Endodermal cell (in vitro differentiated cells): ENCODE measurements around the gene MYO5B. TPM values are rescaled to one million over a fixed set of nuclear protein-coding genes. Genes with fewer than 3 reads are reported as not detected.

ENCODE experiments used
- DNase-seq: peaks from one replicate; pipeline ENCODE4 v3.0.0-alpha.2; 2017
- H3K27ac ChIP-seq: 2 replicates; pipeline ENCODE4 v1.5.1; 2013; ENCODE audit warnings: mild to moderate bottlenecking, low read depth, low read length, moderate library complexity
- H3K27me3 ChIP-seq: 2 replicates; pipeline ENCODE4 v1.6.1; 2013; ENCODE audit warnings: mild to moderate bottlenecking, low read length, moderate library complexity; ENCODE audit not compliant: insufficient read depth, control insufficient read depth, poor library complexity, severe bottlenecking
- H3K36me3 ChIP-seq: 2 replicates; pipeline ENCODE4 v1.7.0; 2013; ENCODE audit warnings: mild to moderate bottlenecking, low read length, moderate library complexity; ENCODE audit not compliant: control insufficient read depth, insufficient read depth
- H3K4me1 ChIP-seq: one replicate; pipeline ENCODE4 v1.7.0; 2013; ENCODE audit warnings: low read length; ENCODE audit not compliant: control insufficient read depth, insufficient read depth
- H3K4me3 ChIP-seq: 2 replicates; pipeline ENCODE4 v1.5.1; 2013; ENCODE audit warnings: mild to moderate bottlenecking, low read length, moderate library complexity
- H3K9ac ChIP-seq: 2 replicates; pipeline ENCODE4 v1.6.1; 2013; ENCODE audit warnings: mild to moderate bottlenecking, low read length, moderate library complexity; ENCODE audit not compliant: poor library complexity, severe bottlenecking; ENCODE audit errors: extremely low read depth
- H3K9me3 ChIP-seq: 2 replicates; pipeline ENCODE4 v1.6.1; 2013; ENCODE audit warnings: mild to moderate bottlenecking, low read length, moderate library complexity; ENCODE audit not compliant: control insufficient read depth
- H3K27ac Mint-ChIP-seq: 2 replicates; pipeline ENCODE4 v1.8.0; 2020; ENCODE audit warnings: mixed read lengths
- H3K27me3 Mint-ChIP-seq: 2 replicates; pipeline ENCODE4 v1.8.0; 2021; ENCODE audit warnings: mild to moderate bottlenecking, mixed read lengths; ENCODE audit not compliant: insufficient read depth
- H3K36me3 Mint-ChIP-seq: 2 replicates; pipeline ENCODE4 v1.8.0; 2020; ENCODE audit warnings: low read depth, mixed read lengths
- H3K4me1 Mint-ChIP-seq: 2 replicates; pipeline ENCODE4 v1.8.0; 2020; ENCODE audit warnings: mixed read lengths
- H3K4me3 Mint-ChIP-seq: 2 replicates; pipeline ENCODE4 v1.8.0; 2020; ENCODE audit warnings: mild to moderate bottlenecking, moderate library complexity, mixed read lengths
- H3K9me3 Mint-ChIP-seq: 2 replicates; pipeline ENCODE4 v1.8.0; 2020; ENCODE audit warnings: mild to moderate bottlenecking, mixed read lengths
- WGBS, 2 experiments: methylation state at CpG; one replicate each; pipeline versions ENCODE4 v1.1.5 to v1.1.7; 2013; ENCODE audit warnings: missing lambda C conversion rate in 2 of 2, mixed read lengths in 1 of 2; ENCODE audit not compliant: insufficient coverage in 1 of 2, insufficient read length in 1 of 2; 5-methylcytosine and 5-hydroxymethylcytosine counted together
- total RNA-seq, 2 donors: library from RNA; stranded (reverse); fragmentation: NEBNext Ultra II Directional in 1 of 2; extraction: Animal tissue kit (Norgen Biotek cat#: 25700) in 1 of 2; gene quantifications; 2 replicates in 1 of 2; 3 replicates in 1 of 2; pipeline ENCODE4 v1.2.1, GENCODE V29; 2021
- TF ChIP-seq, protein P1 (sequence below): fragments of 200-600 bp; sonication (generic); conservative IDR thresholded peaks from 2 replicates; pipeline ENCODE4 v1.5.0; 2021; ENCODE audit warnings: antibody characterized with exemption, mild to moderate bottlenecking

The MYO5B gene
- total RNA-seq, 2 donors from 2014 or later: 12.2 to 16.8 TPM

DNA sequence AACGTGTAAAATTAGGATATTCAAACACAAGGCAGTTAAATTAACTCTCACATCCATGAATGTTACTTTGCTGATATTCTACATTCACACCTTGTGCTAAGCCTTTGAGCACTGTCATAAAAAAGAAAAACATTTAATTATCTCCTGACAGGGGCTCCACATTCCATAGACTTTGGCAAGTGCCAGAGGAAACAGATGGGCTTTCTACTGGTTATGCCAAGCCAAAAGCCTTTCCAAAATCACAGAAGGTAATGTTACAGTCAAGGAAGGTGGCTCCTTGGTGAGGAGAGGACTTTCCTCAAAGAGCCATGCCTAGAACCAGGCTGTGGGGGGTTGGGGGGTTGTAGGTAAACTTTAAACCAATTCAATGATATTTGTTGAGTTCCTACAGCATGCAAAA lies 12.4 kb downstream of the MYO5B start:
- TF ChIP-seq, protein P1, sequence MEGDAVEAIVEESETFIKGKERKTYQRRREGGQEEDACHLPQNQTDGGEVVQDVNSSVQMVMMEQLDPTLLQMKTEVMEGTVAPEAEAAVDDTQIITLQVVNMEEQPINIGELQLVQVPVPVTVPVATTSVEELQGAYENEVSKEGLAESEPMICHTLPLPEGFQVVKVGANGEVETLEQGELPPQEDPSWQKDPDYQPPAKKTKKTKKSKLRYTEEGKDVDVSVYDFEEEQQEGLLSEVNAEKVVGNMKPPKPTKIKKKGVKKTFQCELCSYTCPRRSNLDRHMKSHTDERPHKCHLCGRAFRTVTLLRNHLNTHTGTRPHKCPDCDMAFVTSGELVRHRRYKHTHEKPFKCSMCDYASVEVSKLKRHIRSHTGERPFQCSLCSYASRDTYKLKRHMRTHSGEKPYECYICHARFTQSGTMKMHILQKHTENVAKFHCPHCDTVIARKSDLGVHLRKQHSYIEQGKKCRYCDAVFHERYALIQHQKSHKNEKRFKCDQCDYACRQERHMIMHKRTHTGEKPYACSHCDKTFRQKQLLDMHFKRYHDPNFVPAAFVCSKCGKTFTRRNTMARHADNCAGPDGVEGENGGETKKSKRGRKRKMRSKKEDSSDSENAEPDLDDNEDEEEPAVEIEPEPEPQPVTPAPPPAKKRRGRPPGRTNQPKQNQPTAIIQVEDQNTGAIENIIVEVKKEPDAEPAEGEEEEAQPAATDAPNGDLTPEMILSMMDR: no peak

DNA sequence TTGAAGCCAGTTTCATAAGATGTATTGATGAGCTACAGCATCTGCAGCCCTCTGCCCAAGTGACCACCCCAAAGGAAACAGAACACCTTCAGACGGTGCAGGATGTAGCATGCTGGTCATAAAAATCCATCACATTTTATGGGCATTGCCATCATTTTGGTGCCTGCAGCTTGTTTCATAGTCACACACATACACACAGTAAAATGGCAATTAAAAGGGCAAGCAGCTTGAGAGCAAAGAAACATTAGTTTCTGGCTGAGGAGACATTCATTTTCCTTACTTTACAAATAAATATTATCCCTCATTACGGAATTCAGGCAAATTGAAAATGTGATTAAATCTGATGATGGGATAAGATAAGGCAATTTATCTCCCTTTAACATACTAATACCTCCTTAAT lies 13.4 kb downstream of the MYO5B start:
- H3K27me3 ChIP-seq: peaks cover 14% of the 10 kb centered on the region
- H3K9ac ChIP-seq: no peak overlapping the region
- no peaks in the 10 kb centered on the region for H3K9me3 ChIP-seq
- no peak for DNase-seq
- Mint-ChIP-seq H3K27ac (no peak overlapping the region), H3K36me3 (no peaks in the 10 kb centered on the region), H3K4me3 (no peak overlapping the region), H3K27me3 (peaks cover 5% of the 10 kb centered on the region), H3K9me3 (no peaks in the 10 kb centered on the region), H3K4me1 (no peaks in the 10 kb centered on the region)
- 80 to 88% methylated on average over 1 of the region's 2 CpGs for WGBS, 2 experiments
- H3K27ac ChIP-seq: no peak overlapping the region
- no peaks in the 10 kb centered on the region for H3K36me3 ChIP-seq
- TF ChIP-seq, protein P1: no peak
- H3K4me1 ChIP-seq: no peaks in the 10 kb centered on the region
- H3K4me3 ChIP-seq: no peak overlapping the region

More for the DNA sequence above, 12.4 kb downstream of the MYO5B start:
- Histone ChIP-seq H3K4me1 (no peaks in the 10 kb centered on the region), H3K27ac (no peak overlapping the region), H3K36me3 (no peaks in the 10 kb centered on the region), H3K9ac (no peak overlapping the region), H3K9me3 (no peaks in the 10 kb centered on the region), H3K4me3 (no peak overlapping the region), H3K27me3 (peaks cover 17% of the 10 kb centered on the region)
- H3K9me3 Mint-ChIP-seq: no peaks in the 10 kb centered on the region
- no peak overlapping the region for H3K27ac Mint-ChIP-seq
- 91 to 100% methylated on average over 1 of the region's 1 CpG for WGBS, 2 experiments
- H3K27me3 Mint-ChIP-seq: peaks cover 10% of the 10 kb centered on the region
- no peaks in the 10 kb centered on the region for H3K36me3 Mint-ChIP-seq
- no peak overlapping the region for H3K4me3 Mint-ChIP-seq
- H3K4me1 Mint-ChIP-seq: no peaks in the 10 kb centered on the region
- no peak for DNase-seq

DNA sequence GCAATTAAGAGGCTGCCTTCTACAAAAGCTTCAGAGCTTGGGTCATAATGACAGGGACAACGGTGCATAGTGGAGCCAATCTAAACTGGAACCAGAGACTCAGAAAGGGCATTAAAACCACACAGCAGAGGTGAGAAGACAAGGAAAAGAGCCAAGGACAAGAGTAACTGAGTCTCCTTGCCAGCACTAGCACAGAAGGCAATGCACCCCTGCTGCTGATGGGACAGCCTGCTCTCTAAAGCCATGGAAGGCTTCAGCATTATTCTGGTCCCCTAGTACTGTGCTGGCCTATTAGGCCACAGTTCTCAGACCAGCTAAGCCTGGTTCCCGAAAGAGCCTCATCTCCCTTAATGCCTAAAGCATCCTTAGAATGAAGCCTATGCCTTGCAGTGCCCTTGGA lies 15.5 kb downstream of the MYO5B start:
- peaks cover 5% of the 10 kb centered on the region for H3K27me3 ChIP-seq
- no peak overlapping the region for H3K4me3 ChIP-seq
- Mint-ChIP-seq H3K36me3 (no peaks in the 10 kb centered on the region), H3K9me3 (no peaks in the 10 kb centered on the region), H3K4me3 (no peak overlapping the region), H3K27me3 (peaks cover 5% of the 10 kb centered on the region), H3K27ac (no peak overlapping the region), H3K4me1 (no peaks in the 10 kb centered on the region)
- TF ChIP-seq, protein P1: no peak
- no peaks in the 10 kb centered on the region for H3K36me3 ChIP-seq
- WGBS, 2 experiments: 92 to 94% methylated on average over 2 of the region's 2 CpGs
- DNase-seq: no peak
- H3K4me1 ChIP-seq: no peaks in the 10 kb centered on the region
- H3K27ac ChIP-seq: no peak overlapping the region
- no peak overlapping the region for H3K9ac ChIP-seq
- no peaks in the 10 kb centered on the region for H3K9me3 ChIP-seq
